A673 (cell line): Measurements from ENCODE around the gene ATF4. TPM values are rescaled to one million over a fixed set of nuclear protein-coding genes. Genes with fewer than 3 reads are reported as not detected.

ENCODE experiments used
- BruUV-seq: library from RNA; stranded (reverse); fragments of 400-500 nt; replicated peaks from 2 replicates; lab custom pipeline; 2021; lab: Mats Ljungman, UMichigan
- CTCF ChIA-PET: fragments of 300-600 bp; sonication (Branson Sonifier 250); formaldehyde crosslinking; loops from one replicate; lab custom pipeline; 2022; ENCODE audit warnings: antibody characterized with exemption; lab: Charles Lee
- POLR2A ChIA-PET: fragments of 300-600 bp; sonication (Branson Sonifier 250); formaldehyde crosslinking; loops from one replicate; lab custom pipeline; 2022; ENCODE audit warnings: antibody characterized with exemption; ENCODE audit not compliant: low non-redundant PET; lab: Charles Lee
- DNase-seq: peaks from one replicate; pipeline ENCODE4 v3.0.0-alpha.2; 2015; ENCODE audit warnings: low spot score
- H3K27ac ChIP-seq: fragments of 200-600 bp; sonication (generic); 2 replicates; pipeline ENCODE4 v1.5.1; 2016; ENCODE audit warnings: mixed run types, low read depth, mild to moderate bottlenecking, mixed read lengths, antibody characterized with exemption, low read length; ENCODE audit not compliant: poor library complexity, severe bottlenecking
- H3K27me3 ChIP-seq: fragments of 200-600 bp; sonication (generic); replicated peaks from 2 replicates; pipeline ENCODE4 v1.6.1; 2017; ENCODE audit warnings: mixed run types, low read depth, mild to moderate bottlenecking, mixed read lengths, antibody characterized with exemption, low read length; ENCODE audit not compliant: insufficient read depth, poor library complexity
- H3K36me3 ChIP-seq: fragments of 200-600 bp; sonication (generic); 2 replicates; pipeline ENCODE4 v1.6.1; 2016; ENCODE audit warnings: mixed run types, mild to moderate bottlenecking, mixed read lengths, antibody characterized with exemption, low read length; ENCODE audit not compliant: insufficient read depth, poor library complexity, severe bottlenecking
- H3K4me1 ChIP-seq: fragments of 200-600 bp; sonication (generic); 2 replicates; pipeline ENCODE4 v1.6.1; 2017; ENCODE audit warnings: mixed run types, mild to moderate bottlenecking, mixed read lengths, antibody characterized with exemption, low read length; ENCODE audit not compliant: insufficient read depth, poor library complexity, severe bottlenecking
- H3K4me3 ChIP-seq: fragments of 200-600 bp; sonication (generic); 2 replicates; pipeline ENCODE4 v1.5.1; 2016; ENCODE audit warnings: low read depth, mixed run types, mild to moderate bottlenecking, mixed read lengths, low read length; ENCODE audit not compliant: poor library complexity, severe bottlenecking
- H3K9me3 ChIP-seq: fragments of 200-600 bp; sonication (generic); 2 replicates; pipeline ENCODE4 v1.6.1; 2016; ENCODE audit warnings: mixed run types, low read depth, mild to moderate bottlenecking, mixed read lengths, antibody characterized with exemption, low read length; ENCODE audit not compliant: poor library complexity, severe bottlenecking
- CTCF ChIP-seq: fragments of 300-800, 200-600 bp; sonication (generic); conservative IDR thresholded peaks from 2 replicates; pipeline ENCODE4 v1.5.1; 2017; ENCODE audit warnings: low read depth, mild to moderate bottlenecking, antibody characterized with exemption, low read length, moderate library complexity, mixed read lengths
- EZH2 ChIP-seq: fragments of 200-600 bp; sonication (generic); IDR thresholded peaks from 2 replicates; pipeline ENCODE4 v1.6.1; 2017; ENCODE audit warnings: borderline replicate concordance, low read depth, mild to moderate bottlenecking, mixed read lengths, antibody characterized with exemption, low read length; ENCODE audit not compliant: poor library complexity, severe bottlenecking
- intact Hi-C: fragments of 100-400 bp; cut with micrococcal nuclease; formaldehyde crosslinking; loops from one replicate; pipeline ENCODE4 v1.10.0; 2022; ENCODE audit not compliant: unreplicated experiment
- total RNA-seq: library from RNA; stranded (reverse); gene quantifications from 2 replicates; pipeline ENCODE4 v1.2.3, GENCODE V29; 2021

The ATF4 gene
- total RNA-seq, 1 experiment from 2014 or later, result 476 TPM

- ChIA-PET CTCF (interaction anchor here (0.6 to 2.1 kb wide), 13 partner anchors 27 to 760 kb away, joined by 3 to 26 read pairs (median 5); partner anchors contain the start of genes MIEF1, SYNGR1 and TAB1), POLR2A (interaction anchor here (0.6 to 0.7 kb wide), 2 partner anchors 210 to 358 kb away, joined by 3 to 5 read pairs; partner anchors contain the start of gene RPL3)
- Histone ChIP-seq H3K4me3 (no peak overlapping the region), H3K4me1 (peaks cover 44% of the 10 kb centered on the region), H3K27ac (no peak overlapping the region), H3K36me3 (peaks cover 29% of the 10 kb centered on the region), H3K9me3 (no peaks in the 10 kb centered on the region), H3K27me3 (no peaks in the 10 kb centered on the region)
- BruUV-seq, result no TSS peak
- DNase-seq, result no peak
- TF ChIP-seq CTCF (no peak; the same call in 1 of the 2 replicates), EZH2 (no peak)
- intact Hi-C loops, result loop anchor here (5.0 to 10.0 kb wide), 2 partner anchors 135 to 212 kb away; partner anchors contain the start of genes RPL3 and TAB1
These were observed 9.1 kb downstream of the ATF4 start for GRCh38 chr22:39529487-39529851.

GRCh38 chr22:39530116-39530515, 9.8 kb downstream of the ATF4 start:
- TF ChIP-seq EZH2, result no peak
- TF ChIP-seq CTCF, result no peak
- intact Hi-C loops, result loop anchor here (2.0 to 10.0 kb wide), 3 partner anchors 359 to 815 kb away; partner anchors contain the start of gene ADSL

GRCh38 chr22:39530692-39531331, 10.4 kb downstream of the ATF4 start:
- Histone ChIP-seq H3K9me3 (no peaks in the 10 kb centered on the region), H3K27me3 (no peaks in the 10 kb centered on the region), H3K36me3 (peaks cover 19% of the 10 kb centered on the region), H3K4me1 (peaks cover 49% of the 10 kb centered on the region), H3K27ac (peak overlapping the region; percentile 93), H3K4me3 (peak overlapping the region; percentile 87)
- ChIA-PET POLR2A (no interaction called here), CTCF (interaction anchor here (0.7 kb wide), 1 partner anchor 14 kb away, joined by 3 read pairs; no protein-coding TSS in a partner anchor)
- TF ChIP-seq EZH2 (no peak), CTCF (peak; percentile 58)
- BruUV-seq, result TSS peak; percentile 49
- intact Hi-C loops, result loop anchor here (2.0 to 10.0 kb wide), 3 partner anchors 360 to 814 kb away; partner anchors contain the start of gene ADSL
- DNase-seq, result peak; percentile 92

More at GRCh38 chr22:39530116-39530515, 9.8 kb downstream of the ATF4 start:
- H3K27me3 ChIP-seq, result no peaks in the 10 kb centered on the region
- no peak overlapping the region for H3K4me3 ChIP-seq
- H3K27ac ChIP-seq, result no peak overlapping the region
- no peaks in the 10 kb centered on the region for H3K9me3 ChIP-seq
- CTCF ChIA-PET, result interaction anchor here (0.7 to 2.1 kb wide), 3 partner anchors 14 to 506 kb away, joined by 3 to 20 read pairs (median 4); no protein-coding TSS in a partner anchor
- DNase-seq, result no peak
- POLR2A ChIA-PET, result no interaction called here
- peaks cover 49% of the 10 kb centered on the region for H3K4me1 ChIP-seq
- BruUV-seq, result no TSS peak
- peaks cover 23% of the 10 kb centered on the region for H3K36me3 ChIP-seq
